ENCODE measurements around the gene CRHR1.

DNA sequence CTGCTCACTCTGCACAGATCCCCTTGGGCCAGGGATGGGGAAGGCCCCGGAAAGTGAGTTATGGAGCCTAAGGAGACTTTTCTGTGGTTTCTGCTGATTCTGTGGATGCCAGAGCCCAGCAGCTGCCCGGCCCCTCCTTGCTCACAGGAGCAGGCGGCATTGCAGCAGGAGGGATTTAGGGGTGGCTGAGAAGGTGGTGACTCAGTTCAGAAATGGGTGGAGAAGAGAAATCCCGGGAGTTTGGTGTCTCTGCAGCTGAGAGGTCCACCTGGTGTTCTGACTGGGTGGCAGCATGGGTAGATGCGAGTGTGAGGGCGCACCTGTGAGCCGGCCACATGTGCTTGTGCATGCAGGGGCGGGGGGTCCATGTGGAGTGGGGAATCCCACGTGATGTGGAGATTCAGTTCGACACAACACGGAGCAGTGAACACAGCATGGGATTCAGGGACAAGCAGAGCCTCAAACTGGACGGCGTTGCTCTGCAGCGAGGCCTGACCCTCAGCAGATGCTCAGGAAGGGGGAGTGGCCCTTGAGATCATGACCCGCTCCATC, 44.5 kb downstream of the CRHR1 start:
- TF ChIP-seq, protein P1, sequence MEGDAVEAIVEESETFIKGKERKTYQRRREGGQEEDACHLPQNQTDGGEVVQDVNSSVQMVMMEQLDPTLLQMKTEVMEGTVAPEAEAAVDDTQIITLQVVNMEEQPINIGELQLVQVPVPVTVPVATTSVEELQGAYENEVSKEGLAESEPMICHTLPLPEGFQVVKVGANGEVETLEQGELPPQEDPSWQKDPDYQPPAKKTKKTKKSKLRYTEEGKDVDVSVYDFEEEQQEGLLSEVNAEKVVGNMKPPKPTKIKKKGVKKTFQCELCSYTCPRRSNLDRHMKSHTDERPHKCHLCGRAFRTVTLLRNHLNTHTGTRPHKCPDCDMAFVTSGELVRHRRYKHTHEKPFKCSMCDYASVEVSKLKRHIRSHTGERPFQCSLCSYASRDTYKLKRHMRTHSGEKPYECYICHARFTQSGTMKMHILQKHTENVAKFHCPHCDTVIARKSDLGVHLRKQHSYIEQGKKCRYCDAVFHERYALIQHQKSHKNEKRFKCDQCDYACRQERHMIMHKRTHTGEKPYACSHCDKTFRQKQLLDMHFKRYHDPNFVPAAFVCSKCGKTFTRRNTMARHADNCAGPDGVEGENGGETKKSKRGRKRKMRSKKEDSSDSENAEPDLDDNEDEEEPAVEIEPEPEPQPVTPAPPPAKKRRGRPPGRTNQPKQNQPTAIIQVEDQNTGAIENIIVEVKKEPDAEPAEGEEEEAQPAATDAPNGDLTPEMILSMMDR (IDR thresholded peaks at IDR 0.05), result no peak
- TF ChIP-seq MAX (IDR thresholded peaks at IDR 0.05; ENCODE audit: low read depth) (no peak), GATA2 (CRISPR knock-in tag; IDR thresholded peaks at IDR 0.05) (no peak), JUND (IDR thresholded peaks at IDR 0.05) (no peak), TAF1 (IDR thresholded peaks at IDR 0.05; ENCODE audit: borderline replicate concordance, low read depth, low read length) (no peak), YY1 (IDR thresholded peaks at IDR 0.05; ENCODE audit: low read depth) (no peak), RFX5 (IDR thresholded peaks at IDR 0.05; ENCODE audit: low read length) (no peak), RXRA (IDR thresholded peaks at IDR 0.05; ENCODE audit: borderline replicate concordance, low read depth) (no peak), TEAD4 (IDR thresholded peaks at IDR 0.05; ENCODE audit: borderline replicate concordance, insufficient read depth) (no peak)

Data from SK-N-SH (cell line).